PFSK-1 (cell line): Measurements from ENCODE around the gene SLC6A13.

Experiments
- FOXP2 ChIP-seq: optimal IDR thresholded peaks from 2 replicates; pipeline ENCODE3; 2011; ENCODE audit warnings: borderline replicate concordance, control low read depth, inconsistent platforms; ENCODE audit not compliant: insufficient read depth; ENCODE audit errors: extremely low read length, extremely low read depth
- POLR2AphosphoS5 ChIP-seq: IDR thresholded peaks from 2 replicates; pipeline ENCODE4 v1.6.1; 2012; ENCODE audit warnings: low read depth, mild to moderate bottlenecking, control low read depth, low read length, moderate library complexity
- SIN3A ChIP-seq: IDR thresholded peaks from 2 replicates; pipeline ENCODE4 v1.6.1; 2012; ENCODE audit warnings: mild to moderate bottlenecking, low read length, moderate library complexity, borderline replicate concordance; ENCODE audit not compliant: insufficient read depth
- TAF1 ChIP-seq: IDR thresholded peaks from 2 replicates; pipeline ENCODE4 v1.6.1; 2012; ENCODE audit warnings: low read length, control low read depth, borderline replicate concordance; ENCODE audit not compliant: insufficient read depth
- TF ChIP-seq, protein P1 (sequence below), 2 experiments: IDR thresholded peaks; 2 replicates each; pipeline versions ENCODE4 v1.6.1 to v1.8.0; 2011 to 2012; ENCODE audit warnings: low read depth in 2 of 2, low read length in 2 of 2, control low read depth in 1 of 2, inconsistent platforms in 1 of 2, mild to moderate bottlenecking in 1 of 2, moderate library complexity in 1 of 2; ENCODE audit not compliant: insufficient read depth in 1 of 2

The SLC6A13 gene

DNA sequence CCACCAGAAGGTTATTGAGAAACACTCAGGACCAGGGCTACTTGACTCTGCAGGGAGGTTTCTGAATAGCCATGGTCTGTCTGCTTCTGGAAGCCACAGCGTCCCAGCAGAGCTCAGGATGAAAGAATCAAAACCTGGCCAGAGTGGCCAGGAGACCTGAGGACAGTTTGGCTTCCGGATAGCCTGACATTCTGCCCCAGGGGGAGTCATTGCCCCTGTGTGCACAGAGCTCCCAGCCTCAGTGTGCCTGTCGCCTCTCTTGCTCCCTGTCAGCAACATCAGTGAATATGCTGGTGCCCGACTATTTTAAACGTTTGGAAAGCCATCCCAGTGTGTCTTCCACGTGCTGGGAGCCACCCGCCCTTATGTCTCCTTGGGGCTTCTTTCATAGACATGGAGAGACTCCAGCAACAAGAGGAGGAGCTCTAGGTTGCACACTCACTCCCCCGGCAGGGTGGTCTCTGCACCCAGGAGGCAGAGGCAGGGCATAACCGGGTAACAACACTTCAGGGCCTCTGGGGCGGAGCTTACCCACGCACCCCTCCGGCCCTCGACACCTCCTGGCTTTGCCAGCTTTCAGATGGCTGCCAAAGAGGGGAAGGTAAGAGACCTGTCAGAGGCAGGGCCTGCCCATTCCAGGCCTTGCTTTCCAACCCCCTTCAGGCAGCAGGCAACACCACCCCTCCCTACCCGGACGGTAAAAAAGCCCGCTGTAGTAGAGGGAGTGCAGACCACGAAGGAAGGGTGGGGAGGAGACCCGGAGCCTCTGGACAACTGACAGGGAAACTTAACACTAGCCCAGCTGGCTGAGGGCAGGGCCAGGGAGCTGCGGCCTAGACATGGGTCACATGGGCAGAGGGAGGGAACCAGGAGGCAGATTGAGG lies 29.7 kb downstream of the SLC6A13 start:
- TF ChIP-seq, protein P1, sequence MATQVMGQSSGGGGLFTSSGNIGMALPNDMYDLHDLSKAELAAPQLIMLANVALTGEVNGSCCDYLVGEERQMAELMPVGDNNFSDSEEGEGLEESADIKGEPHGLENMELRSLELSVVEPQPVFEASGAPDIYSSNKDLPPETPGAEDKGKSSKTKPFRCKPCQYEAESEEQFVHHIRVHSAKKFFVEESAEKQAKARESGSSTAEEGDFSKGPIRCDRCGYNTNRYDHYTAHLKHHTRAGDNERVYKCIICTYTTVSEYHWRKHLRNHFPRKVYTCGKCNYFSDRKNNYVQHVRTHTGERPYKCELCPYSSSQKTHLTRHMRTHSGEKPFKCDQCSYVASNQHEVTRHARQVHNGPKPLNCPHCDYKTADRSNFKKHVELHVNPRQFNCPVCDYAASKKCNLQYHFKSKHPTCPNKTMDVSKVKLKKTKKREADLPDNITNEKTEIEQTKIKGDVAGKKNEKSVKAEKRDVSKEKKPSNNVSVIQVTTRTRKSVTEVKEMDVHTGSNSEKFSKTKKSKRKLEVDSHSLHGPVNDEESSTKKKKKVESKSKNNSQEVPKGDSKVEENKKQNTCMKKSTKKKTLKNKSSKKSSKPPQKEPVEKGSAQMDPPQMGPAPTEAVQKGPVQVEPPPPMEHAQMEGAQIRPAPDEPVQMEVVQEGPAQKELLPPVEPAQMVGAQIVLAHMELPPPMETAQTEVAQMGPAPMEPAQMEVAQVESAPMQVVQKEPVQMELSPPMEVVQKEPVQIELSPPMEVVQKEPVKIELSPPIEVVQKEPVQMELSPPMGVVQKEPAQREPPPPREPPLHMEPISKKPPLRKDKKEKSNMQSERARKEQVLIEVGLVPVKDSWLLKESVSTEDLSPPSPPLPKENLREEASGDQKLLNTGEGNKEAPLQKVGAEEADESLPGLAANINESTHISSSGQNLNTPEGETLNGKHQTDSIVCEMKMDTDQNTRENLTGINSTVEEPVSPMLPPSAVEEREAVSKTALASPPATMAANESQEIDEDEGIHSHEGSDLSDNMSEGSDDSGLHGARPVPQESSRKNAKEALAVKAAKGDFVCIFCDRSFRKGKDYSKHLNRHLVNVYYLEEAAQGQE (IDR thresholded peaks at IDR 0.05; ENCODE audit: insufficient read depth in 1 of 2, low read depth in 2 of 2, low read length in 2 of 2) = no peak
- TF ChIP-seq POLR2AphosphoS5 (no peak), FOXP2 (no peak)

DNA sequence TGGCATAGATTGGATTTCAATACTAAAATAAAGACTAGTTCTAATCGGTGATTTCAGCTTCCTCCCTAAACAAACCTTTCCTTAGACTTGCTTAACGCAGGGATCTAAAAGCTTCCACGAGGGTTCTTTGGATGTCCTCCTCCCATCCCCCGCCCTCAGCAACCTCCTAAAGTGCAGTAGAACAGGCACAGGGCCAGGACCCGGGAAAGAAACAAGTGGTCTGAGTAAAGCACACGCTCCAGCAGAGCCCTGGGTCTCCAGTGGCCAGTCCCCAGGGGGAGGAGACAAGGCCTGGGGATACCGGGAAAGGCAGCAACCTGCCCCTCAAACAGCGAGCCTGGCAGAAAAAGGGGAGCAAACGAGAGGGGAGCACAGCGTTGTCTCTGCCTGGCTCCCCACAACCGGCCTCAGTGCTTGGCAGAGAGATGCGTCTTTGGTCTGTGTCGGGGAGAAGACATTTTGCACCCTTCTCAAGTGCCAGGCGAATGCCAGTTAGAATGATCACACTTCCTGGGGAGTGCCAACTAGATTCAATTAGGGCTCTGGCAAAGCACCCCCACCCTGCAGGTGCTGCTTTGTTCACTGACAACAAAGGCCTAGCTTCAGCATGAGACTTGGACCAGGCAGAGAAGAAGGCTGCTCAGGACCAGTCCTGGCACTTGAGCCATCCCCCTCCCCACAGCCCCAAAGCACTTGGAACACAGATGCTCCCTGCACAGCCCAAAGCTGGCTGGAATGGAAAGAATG lies 31.5 kb downstream of the SLC6A13 start:
- TF ChIP-seq TAF1 = no peak
- no peak for TF ChIP-seq SIN3A
- no peak for TF ChIP-seq FOXP2
- no peak for TF ChIP-seq POLR2AphosphoS5
- TF ChIP-seq, protein P1 (IDR thresholded peaks at IDR 0.05; ENCODE audit: insufficient read depth in 1 of 2, low read depth in 2 of 2, low read length in 2 of 2) = no peak

DNA sequence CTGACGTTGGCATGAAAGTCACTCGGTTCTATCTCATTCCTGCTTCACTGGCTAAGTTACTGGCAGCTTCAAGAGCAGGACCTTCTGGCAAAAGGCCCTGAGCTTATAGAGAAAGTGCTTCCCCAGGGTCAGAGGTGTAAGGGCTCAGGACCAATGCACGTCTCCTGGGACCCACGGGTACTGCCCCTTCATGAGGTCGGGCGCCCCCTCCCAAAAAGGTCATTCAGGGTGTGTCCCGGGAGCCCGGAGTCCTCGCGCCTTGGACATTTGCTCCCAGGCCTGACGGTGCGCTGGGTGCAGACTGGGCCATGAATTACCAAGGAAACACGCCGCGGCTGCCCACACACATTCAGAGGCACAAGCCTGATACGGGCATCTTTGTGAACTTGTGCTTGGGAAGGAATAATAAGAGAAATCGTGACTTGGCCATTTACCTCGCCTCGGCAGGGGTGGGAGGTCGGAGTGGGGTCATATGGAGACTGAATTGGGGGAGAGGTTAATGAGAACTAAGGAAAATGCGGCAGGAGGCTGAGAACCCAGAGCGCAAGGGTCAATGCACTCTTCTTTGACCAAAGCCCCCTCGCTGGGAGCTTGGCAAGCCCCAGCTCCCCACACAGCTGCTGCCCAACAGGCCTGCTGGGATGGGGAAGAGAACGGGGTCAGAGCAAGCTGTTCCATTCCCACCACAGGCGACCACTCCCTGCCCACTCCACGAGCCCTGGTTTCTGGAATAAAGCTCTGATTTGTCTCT lies 33.0 kb downstream of the SLC6A13 start:
- TF ChIP-seq TAF1 (no peak), SIN3A (no peak)
- TF ChIP-seq, protein P1 (IDR thresholded peaks at IDR 0.05; ENCODE audit: insufficient read depth in 1 of 2, low read depth in 2 of 2, low read length in 2 of 2) = no peak

DNA sequence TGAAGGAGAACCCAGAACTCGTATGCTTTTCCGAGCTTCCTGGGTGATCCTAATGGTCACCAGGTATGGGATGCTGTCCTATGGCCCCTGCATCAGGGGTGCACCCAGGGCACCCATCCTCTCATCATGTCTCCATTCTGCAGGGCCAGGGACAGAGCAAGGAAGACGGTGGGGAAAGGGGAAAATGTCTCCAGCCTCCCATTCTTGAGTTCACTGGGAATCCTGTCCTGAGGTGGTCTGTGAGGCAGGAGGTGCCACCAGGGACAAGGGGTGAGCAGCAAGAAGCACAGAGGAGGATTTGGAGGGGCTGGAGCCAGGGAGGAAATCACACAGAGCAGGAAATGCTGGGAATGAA lies 33.8 kb downstream of the SLC6A13 start:
- TF ChIP-seq FOXP2 (no peak), TAF1 (no peak), SIN3A (no peak), POLR2AphosphoS5 (no peak)
- TF ChIP-seq, protein P1 (IDR thresholded peaks at IDR 0.05; ENCODE audit: insufficient read depth in 1 of 2, low read depth in 2 of 2, low read length in 2 of 2) = no peak
